Epithelial cell of proximal tubule (primary cell): ENCODE data around the gene GMPS. TPM values are rescaled to one million over a fixed set of nuclear protein-coding genes. Genes with fewer than 3 reads are reported as not detected.

Source experiments
- DNase-seq: peaks from one replicate; pipeline ENCODE4 v3.0.0-alpha.2; 2011; ENCODE audit warnings: low read depth
- H3K4me3 ChIP-seq: 2 replicates; pipeline ENCODE4 v1.5.1; 2011; ENCODE audit warnings: low read depth, mild to moderate bottlenecking, low read length
- total RNA-seq: library from RNA; depleted of rRNA; stranded (reverse); fragments of >200 nt; gene quantifications from 2 replicates; pipeline ENCODE4 v1.2.3, GENCODE V29; 2015
- TF ChIP-seq, protein P1 (sequence below): conservative IDR thresholded peaks from 2 replicates; pipeline ENCODE4 v1.5.1; 2012; ENCODE audit warnings: low read depth, mild to moderate bottlenecking, low read length

GMPS gene
- total RNA-seq, 1 donor from 2014 or later, result 59.0 TPM

DNA sequence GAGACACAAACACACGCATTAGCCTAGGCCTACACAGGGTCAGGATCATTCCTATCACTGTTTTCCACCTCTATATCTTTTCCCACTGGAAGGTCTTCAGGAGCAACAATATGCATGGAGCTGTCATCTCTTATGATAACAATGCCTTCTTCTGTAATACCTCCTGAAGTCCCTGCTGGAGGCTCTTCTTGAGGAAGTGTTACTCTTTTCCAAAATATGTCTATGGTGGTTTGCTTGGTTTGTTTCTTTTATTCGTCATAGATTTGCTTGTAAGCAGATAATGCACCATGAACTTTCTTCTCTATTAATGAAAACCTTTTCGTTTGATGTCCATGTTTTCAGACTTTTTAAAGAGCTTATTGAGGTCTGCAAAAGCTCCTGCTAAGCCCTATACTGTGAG is 109.3 kb downstream of the GMPS start:
- no peak overlapping the region for H3K4me3 ChIP-seq
- TF ChIP-seq, protein P1, sequence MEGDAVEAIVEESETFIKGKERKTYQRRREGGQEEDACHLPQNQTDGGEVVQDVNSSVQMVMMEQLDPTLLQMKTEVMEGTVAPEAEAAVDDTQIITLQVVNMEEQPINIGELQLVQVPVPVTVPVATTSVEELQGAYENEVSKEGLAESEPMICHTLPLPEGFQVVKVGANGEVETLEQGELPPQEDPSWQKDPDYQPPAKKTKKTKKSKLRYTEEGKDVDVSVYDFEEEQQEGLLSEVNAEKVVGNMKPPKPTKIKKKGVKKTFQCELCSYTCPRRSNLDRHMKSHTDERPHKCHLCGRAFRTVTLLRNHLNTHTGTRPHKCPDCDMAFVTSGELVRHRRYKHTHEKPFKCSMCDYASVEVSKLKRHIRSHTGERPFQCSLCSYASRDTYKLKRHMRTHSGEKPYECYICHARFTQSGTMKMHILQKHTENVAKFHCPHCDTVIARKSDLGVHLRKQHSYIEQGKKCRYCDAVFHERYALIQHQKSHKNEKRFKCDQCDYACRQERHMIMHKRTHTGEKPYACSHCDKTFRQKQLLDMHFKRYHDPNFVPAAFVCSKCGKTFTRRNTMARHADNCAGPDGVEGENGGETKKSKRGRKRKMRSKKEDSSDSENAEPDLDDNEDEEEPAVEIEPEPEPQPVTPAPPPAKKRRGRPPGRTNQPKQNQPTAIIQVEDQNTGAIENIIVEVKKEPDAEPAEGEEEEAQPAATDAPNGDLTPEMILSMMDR, result no peak
- no peak for DNase-seq

DNA sequence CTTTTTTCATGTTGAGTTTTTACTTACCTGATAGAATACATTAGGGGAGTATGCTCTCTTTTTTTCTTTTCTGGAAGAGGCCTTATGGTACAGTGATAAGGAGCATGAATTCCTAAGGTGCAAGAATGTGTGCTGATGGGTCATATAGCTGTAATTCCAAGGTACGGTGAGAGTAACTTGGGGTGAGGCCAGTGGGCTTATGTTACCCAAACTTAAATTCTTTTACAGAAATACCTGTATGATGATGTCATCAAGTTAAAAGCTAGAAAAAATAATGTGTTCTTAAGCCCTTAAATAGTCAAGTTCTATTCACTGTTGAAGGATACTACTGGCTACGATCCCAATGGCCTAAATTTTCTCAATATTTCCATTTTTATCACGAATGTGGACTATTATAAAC is 111.2 kb downstream of the GMPS start:
- TF ChIP-seq, protein P1, result no peak
- H3K4me3 ChIP-seq, result no peak overlapping the region
- no peak for DNase-seq

DNA sequence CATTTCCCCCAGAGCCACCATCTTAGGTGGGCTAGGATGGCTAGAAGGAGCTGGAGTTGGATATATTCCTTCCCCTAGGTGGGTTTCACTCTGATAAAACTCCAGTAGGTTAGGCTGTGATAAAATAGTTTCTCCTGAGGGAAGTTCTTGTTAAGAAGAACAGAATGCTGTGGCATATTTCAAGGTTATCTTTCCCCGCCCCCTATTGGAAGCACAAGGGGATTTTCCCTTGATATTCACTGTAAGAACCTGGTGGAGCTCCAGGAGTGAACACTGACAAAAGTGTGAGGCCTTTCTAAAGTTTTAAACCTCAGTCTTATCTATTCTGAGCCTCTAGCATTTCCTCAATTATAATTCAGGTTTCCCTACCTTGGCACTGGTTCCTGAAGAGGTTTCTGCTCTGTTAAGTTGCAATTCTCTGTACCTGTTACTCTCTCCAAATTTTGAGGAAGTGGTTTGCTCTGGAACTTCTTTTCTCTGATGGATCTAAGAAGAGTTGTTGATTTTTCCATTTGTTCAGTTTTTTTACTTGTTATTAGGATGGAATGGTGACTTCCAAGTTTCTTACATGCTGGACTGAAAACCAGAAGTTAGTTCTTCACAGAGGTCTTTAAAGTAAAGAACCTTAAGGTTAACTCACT is 113.5 kb downstream of the GMPS start:
- TF ChIP-seq, protein P1, result no peak
- H3K4me3 ChIP-seq, result no peak overlapping the region
- no peak for DNase-seq

DNA sequence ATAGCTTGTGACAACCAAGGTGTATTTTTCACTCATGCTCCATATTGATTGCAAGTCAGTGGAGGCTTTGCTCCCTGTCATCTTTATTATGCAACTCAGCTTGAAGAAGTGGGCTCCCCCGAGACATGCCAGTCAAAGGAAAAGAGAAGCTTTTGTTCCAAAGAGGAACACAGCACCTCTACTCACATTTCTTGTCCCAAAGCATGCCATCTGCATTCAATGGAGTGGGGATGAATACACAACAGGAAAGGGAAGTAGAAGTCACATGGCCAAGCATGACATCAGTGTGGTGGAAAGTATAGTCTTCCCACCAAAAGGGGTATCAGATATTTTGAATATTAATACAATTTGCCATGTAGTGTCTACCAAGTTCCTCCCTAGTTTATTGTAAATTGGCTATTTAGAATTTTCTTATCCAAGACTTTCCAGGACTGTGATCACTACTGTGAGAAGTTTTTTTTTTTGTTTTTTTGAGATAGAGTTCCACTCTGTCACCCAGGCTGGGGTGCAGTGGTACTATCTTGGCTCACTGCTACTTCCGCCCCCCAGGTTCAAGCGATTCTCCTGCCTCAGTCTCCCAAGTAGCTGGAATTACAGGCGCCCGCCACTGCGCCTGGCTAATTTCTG is 114.5 kb downstream of the GMPS start:
- no peak overlapping the region for H3K4me3 ChIP-seq
- TF ChIP-seq, protein P1, result no peak
- no peak for DNase-seq

DNA sequence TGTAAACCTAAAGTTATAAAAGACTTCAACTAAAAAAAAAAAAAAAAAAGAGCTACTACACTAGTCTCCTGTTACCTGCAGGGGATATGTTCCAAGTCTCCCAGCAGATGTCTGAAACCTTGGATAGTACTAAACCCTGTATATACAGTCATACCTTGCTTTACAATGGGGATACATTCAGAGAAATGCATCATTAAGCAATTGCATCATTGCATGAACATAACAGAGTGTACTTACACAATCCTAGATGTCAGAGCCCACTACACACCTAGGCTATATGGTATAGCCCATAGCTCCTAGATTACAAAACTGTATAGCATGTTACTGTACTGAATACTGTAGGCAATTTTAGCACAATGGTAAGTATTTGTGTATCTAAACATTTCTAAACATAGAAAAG is 119.1 kb downstream of the GMPS start:
- no peak for DNase-seq

DNA sequence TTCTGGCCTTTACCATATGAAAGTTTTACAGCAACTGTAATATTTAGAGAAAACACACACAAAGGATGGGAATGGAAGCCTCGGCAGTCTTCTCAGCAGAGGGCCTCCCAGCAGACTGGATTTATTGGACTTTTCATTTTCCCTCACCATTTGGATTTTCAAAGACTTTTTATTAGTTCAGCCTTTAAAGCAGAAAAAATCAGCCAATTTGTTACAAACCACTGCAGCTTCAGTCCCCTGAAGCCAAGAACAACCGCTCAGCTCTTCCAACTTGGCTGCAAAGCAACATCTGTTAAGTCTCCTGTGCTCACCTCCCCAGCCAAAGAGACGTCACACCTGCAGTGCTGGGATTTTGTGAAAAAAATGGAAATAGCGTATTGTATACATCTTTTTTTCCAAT is 120.8 kb downstream of the GMPS start:
- no peak overlapping the region for H3K4me3 ChIP-seq
- DNase-seq, result no peak
- TF ChIP-seq, protein P1, result no peak

More for the DNA sequence above, 119.1 kb downstream of the GMPS start:
- no peak overlapping the region for H3K4me3 ChIP-seq
- TF ChIP-seq, protein P1, result no peak

DNA sequence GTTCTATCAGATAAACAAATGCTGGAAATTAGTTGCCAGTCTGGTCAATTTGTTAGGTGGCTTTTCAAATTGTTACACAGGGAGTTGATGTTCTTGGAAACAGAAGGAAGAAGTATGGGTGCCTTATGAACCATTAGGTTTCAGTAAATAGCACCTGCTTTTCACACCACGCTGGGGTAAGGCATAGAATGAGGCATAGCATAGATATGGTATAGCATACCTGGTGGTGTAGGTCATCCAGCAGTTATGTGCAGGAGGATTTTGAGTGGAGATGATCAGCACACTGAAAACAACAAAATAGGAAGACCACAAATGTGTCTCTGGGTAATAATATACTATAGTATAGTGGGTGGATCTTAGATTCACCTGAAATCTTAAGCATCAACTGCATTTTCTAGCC is 121.4 kb downstream of the GMPS start:
- no peak for DNase-seq
- TF ChIP-seq, protein P1, result no peak
- H3K4me3 ChIP-seq, result no peak overlapping the region
